ENCODE measurements around the gene ADGRG1.
"Not testable (repeated sequence)": the region's sequence is repeated elsewhere in the genome, so short reads cannot be mapped to it uniquely, and the experiment has no call there.

ADGRG1 gene

GRCh38 chr16:57669476-57670162 is 41.2 kb downstream of the ADGRG1 start:
- no peak overlapping the region for H3K27ac ChIP-seq
- no peak for TF ChIP-seq CTCF (conservative IDR thresholded peaks at IDR 0.05)
- no peak for TF ChIP-seq ZFX (IDR thresholded peaks at IDR 0.05)

GRCh38 chr16:57670196-57670595 is 41.8 kb downstream of the ADGRG1 start:
- no peak overlapping the region for H3K27ac ChIP-seq
- TF ChIP-seq ZFX (IDR thresholded peaks at IDR 0.05) (no peak), CTCF (conservative IDR thresholded peaks at IDR 0.05) (no peak)

- H3K27ac ChIP-seq = not testable (repeated sequence)
These were observed 43.0 kb downstream of the ADGRG1 start for GRCh38 chr16:57671451-57671850.

GRCh38 chr16:57672416-57672815 is 44.0 kb downstream of the ADGRG1 start:
- H3K27ac ChIP-seq = no peak overlapping the region
- no peak for TF ChIP-seq CTCF (conservative IDR thresholded peaks at IDR 0.05)
- TF ChIP-seq ZFX (IDR thresholded peaks at IDR 0.05) = no peak

- H3K27ac ChIP-seq = no peak overlapping the region
- no peak for TF ChIP-seq ZFX (IDR thresholded peaks at IDR 0.05)
- no peak for TF ChIP-seq CTCF (conservative IDR thresholded peaks at IDR 0.05)
These were observed 44.4 kb downstream of the ADGRG1 start for GRCh38 chr16:57672824-57673223.

- H3K27ac ChIP-seq = no peak overlapping the region
- TF ChIP-seq ZFX (IDR thresholded peaks at IDR 0.05) = no peak
- no peak for TF ChIP-seq CTCF (conservative IDR thresholded peaks at IDR 0.05)
These were observed 47.5 kb downstream of the ADGRG1 start for GRCh38 chr16:57675741-57676551.

GRCh38 chr16:57676553-57677085 is 48.2 kb downstream of the ADGRG1 start:
- peak overlapping the region; percentile 34 for H3K27ac ChIP-seq

More at GRCh38 chr16:57676553-57677085, 48.2 kb downstream of the ADGRG1 start:
- TF ChIP-seq CTCF (conservative IDR thresholded peaks at IDR 0.05) = no peak
- no peak for TF ChIP-seq ZFX (IDR thresholded peaks at IDR 0.05)
